HCT116 (cell line): Measurements from ENCODE around the gene EEF1A2. TPM values are rescaled to one million over a fixed set of nuclear protein-coding genes. Genes with fewer than 3 reads are reported as not detected.

Experiments
- ATAC-seq: fragments of 200-7000 bp; cut with Tn5 transposase; 2 replicates; pipeline ENCODE4 v1.9.1; 2020; ENCODE audit warnings: mild to moderate bottlenecking, moderate library complexity
- BruUV-seq: library from RNA; stranded (reverse); fragments of 400-500 nt; replicated peaks from 2 replicates; lab custom pipeline; 2021; lab: Mats Ljungman, UMichigan
- CTCF ChIA-PET: fragments of 300-600 bp; sonication (Branson Sonifier 250); formaldehyde crosslinking; loops from one replicate; lab custom pipeline; 2021; ENCODE audit warnings: antibody characterized with exemption; lab: Charles Lee
- POLR2A ChIA-PET: fragments of 300-600, 350-600 bp; sonication (Branson Sonifier 250); formaldehyde crosslinking; loops from one replicate; lab custom pipeline; 2021; ENCODE audit warnings: antibody characterized with exemption; lab: Charles Lee
- RAD21 ChIA-PET, 2 experiments: fragments of 300-600 bp; sonication (Branson Sonifier 250); formaldehyde crosslinking; loops; one replicate each; lab custom pipeline; 2023; ENCODE audit warnings: low total read pairs in 2 of 2; ENCODE audit not compliant: uncharacterized antibody in 2 of 2, unreplicated experiment in 2 of 2, low non-redundant PET in 1 of 2; lab: Charles Lee
- DNase-seq: peaks from one replicate; pipeline ENCODE4 v3.0.0-alpha.2; 2010; ENCODE audit warnings: low read depth, low spot score
- H2AFZ ChIP-seq: fragments of 200-600 bp; shearing (Covaris generic), sonication (generic); 2 replicates; pipeline ENCODE4 v1.6.1; 2017; ENCODE audit warnings: low read depth, mixed run types, mixed read lengths, antibody characterized with exemption, low read length; ENCODE audit not compliant: poor library complexity, severe bottlenecking
- H3K27ac ChIP-seq: 2 replicates; pipeline ENCODE4 v1.5.1; 2012; ENCODE audit warnings: low read depth, low read length
- H3K27me3 ChIP-seq: fragments of 200-600 bp; sonication (generic); 2 replicates; pipeline ENCODE4 v1.6.1; 2016; ENCODE audit warnings: mixed run types, low read length, mixed read lengths; ENCODE audit not compliant: insufficient read depth
- H3K36me3 ChIP-seq, 2 experiments: fragments of 200-500 bp in 1 of 2; fragments of 200-600 bp in 1 of 2; sonication (Bioruptor generic) in 1 of 2; sonication (generic) in 1 of 2; 2 replicates each; pipeline versions ENCODE4 v1.5.1 to v1.6.1; 2014 to 2016; ENCODE audit warnings: low read length in 2 of 2, inconsistent platforms in 1 of 2, mixed read lengths in 1 of 2, mixed run types in 1 of 2; ENCODE audit not compliant: insufficient read depth in 2 of 2, control insufficient read depth in 1 of 2
- H3K4me1 ChIP-seq, 2 experiments: fragments of 200-600 bp in 1 of 2; sonication (generic) in 1 of 2; 2 replicates each; pipeline versions ENCODE4 v1.5.1 to v1.6.1; 2012 to 2017; ENCODE audit warnings: low read length in 2 of 2, inconsistent platforms in 1 of 2, mild to moderate bottlenecking in 1 of 2, mixed read lengths in 1 of 2, mixed run types in 1 of 2, moderate library complexity in 1 of 2; ENCODE audit not compliant: insufficient read depth in 2 of 2, control insufficient read depth in 1 of 2
- H3K4me2 ChIP-seq: fragments of 200-600 bp; sonication (generic); 2 replicates; pipeline ENCODE4 v1.6.1; 2017; ENCODE audit warnings: mixed run types, low read length, mixed read lengths
- H3K4me3 ChIP-seq, 2 experiments: fragments of 200-600 bp in 1 of 2; sonication (generic) in 1 of 2; replicated peaks in 1 of 2; 2 replicates each; pipeline ENCODE4 v1.5.1; 2011 to 2016; ENCODE audit warnings: low read length in 2 of 2, control low read depth in 1 of 2, low read depth in 1 of 2, mild to moderate bottlenecking in 1 of 2, mixed read lengths in 1 of 2, mixed run types in 1 of 2
- H3K79me2 ChIP-seq: fragments of 200-600 bp; sonication (generic); 2 replicates; pipeline ENCODE4 v1.6.1; 2017; ENCODE audit warnings: mild to moderate bottlenecking, mixed run types, low read length, moderate library complexity, mixed read lengths; ENCODE audit not compliant: insufficient read depth
- H3K9ac ChIP-seq: fragments of 200-600 bp; sonication (generic); 2 replicates; pipeline ENCODE4 v1.6.1; 2016; ENCODE audit warnings: low read length, mixed read lengths
- H3K9me2 ChIP-seq: fragments of 200-600 bp; sonication (generic), shearing (Covaris generic); 2 replicates; pipeline ENCODE4 v1.6.1; 2017; ENCODE audit warnings: mixed run types, mild to moderate bottlenecking, moderate library complexity; ENCODE audit not compliant: insufficient read depth
- H3K9me3 ChIP-seq, 2 experiments: fragments of 200-500 bp in 1 of 2; fragments of 200-600 bp in 1 of 2; sonication (Bioruptor generic) in 1 of 2; sonication (generic) in 1 of 2; 2 replicates each; pipeline ENCODE4 v1.6.1; 2014 to 2017; ENCODE audit warnings: low read length in 2 of 2, mixed read lengths in 2 of 2, inconsistent platforms in 1 of 2, low read depth in 1 of 2, mild to moderate bottlenecking in 1 of 2, mixed run types in 1 of 2, moderate library complexity in 1 of 2; ENCODE audit not compliant: control insufficient read depth in 1 of 2, insufficient read depth in 1 of 2
- H4K20me1 ChIP-seq: fragments of 200-600 bp; sonication (generic), shearing (Covaris generic); 2 replicates; pipeline ENCODE4 v1.6.1; 2017; ENCODE audit warnings: mixed run types, mild to moderate bottlenecking, moderate library complexity; ENCODE audit not compliant: insufficient read depth
- CBX3 ChIP-seq: IDR thresholded peaks from 2 replicates; pipeline ENCODE4 v1.6.1; 2012; ENCODE audit warnings: low read depth
- CEBPB ChIP-seq: IDR thresholded peaks from 2 replicates; pipeline ENCODE4 v1.6.1; 2012; ENCODE audit warnings: low read depth
- EGR1 ChIP-seq: IDR thresholded peaks from 2 replicates; pipeline ENCODE4 v1.6.1; 2012; ENCODE audit warnings: low read depth
- ELF1 ChIP-seq: IDR thresholded peaks from 2 replicates; pipeline ENCODE4 v1.6.1; 2012; ENCODE audit warnings: low read depth, borderline replicate concordance
- JUND ChIP-seq: IDR thresholded peaks from 2 replicates; pipeline ENCODE4 v1.6.1; 2012
- POLR2A ChIP-seq: IDR thresholded peaks from 2 replicates; pipeline ENCODE4 v1.7.0; 2011; ENCODE audit warnings: borderline replicate concordance; ENCODE audit not compliant: insufficient read depth, insufficient read length; ENCODE audit errors: extremely low read depth
- RAD21 ChIP-seq: IDR thresholded peaks from 2 replicates; pipeline ENCODE4 v1.6.1; 2012; ENCODE audit warnings: low read depth, mild to moderate bottlenecking
- REST ChIP-seq: IDR thresholded peaks from 2 replicates; pipeline ENCODE4 v1.6.1; 2012; ENCODE audit warnings: low read depth
- SIN3A ChIP-seq: IDR thresholded peaks from 2 replicates; pipeline ENCODE4 v1.6.1; 2012; ENCODE audit warnings: low read depth
- SP1 ChIP-seq: IDR thresholded peaks from 2 replicates; pipeline ENCODE4 v1.6.1; 2012; ENCODE audit warnings: low read depth
- SRF ChIP-seq: IDR thresholded peaks from 2 replicates; pipeline ENCODE4 v1.6.1; 2012; ENCODE audit warnings: low read depth
- TCF7L2 ChIP-seq: IDR thresholded peaks from 2 replicates; pipeline ENCODE4 v1.7.0; 2011; ENCODE audit warnings: borderline replicate concordance, inconsistent platforms; ENCODE audit not compliant: insufficient read depth, insufficient read length; ENCODE audit errors: extremely low read depth
- YY1 ChIP-seq: IDR thresholded peaks from 2 replicates; pipeline ENCODE4 v1.6.1; 2011; ENCODE audit warnings: low read length, low read depth, moderate library complexity, mild to moderate bottlenecking; ENCODE audit not compliant: insufficient replicate concordance; ENCODE audit errors: extremely low read depth
- ZFX ChIP-seq: fragments of 450-650 bp; IDR thresholded peaks from 2 replicates; pipeline ENCODE4 v1.6.1; 2017
- ZNF274 ChIP-seq: fragments of 200-500 bp; sonication (Bioruptor generic); IDR thresholded peaks from 2 replicates; pipeline ENCODE4 v1.6.1; 2014; ENCODE audit warnings: mild to moderate bottlenecking, low read depth, low read length, inconsistent platforms
- intact Hi-C: fragments of 100-400 bp; cut with micrococcal nuclease; formaldehyde crosslinking; loops from 2 replicates; pipeline ENCODE4 v1.10.0; 2022
- total RNA-seq: library from RNA; stranded (reverse); gene quantifications from one replicate; pipeline ENCODE4 v1.2.1, GENCODE V29; 2021; ENCODE audit not compliant: unreplicated experiment
- TF ChIP-seq, protein P1 (sequence below): IDR thresholded peaks from 2 replicates; pipeline ENCODE4 v1.6.1; 2012

The EEF1A2 gene
- total RNA-seq, 1 experiment from 2014 or later: 454 TPM

DNA sequence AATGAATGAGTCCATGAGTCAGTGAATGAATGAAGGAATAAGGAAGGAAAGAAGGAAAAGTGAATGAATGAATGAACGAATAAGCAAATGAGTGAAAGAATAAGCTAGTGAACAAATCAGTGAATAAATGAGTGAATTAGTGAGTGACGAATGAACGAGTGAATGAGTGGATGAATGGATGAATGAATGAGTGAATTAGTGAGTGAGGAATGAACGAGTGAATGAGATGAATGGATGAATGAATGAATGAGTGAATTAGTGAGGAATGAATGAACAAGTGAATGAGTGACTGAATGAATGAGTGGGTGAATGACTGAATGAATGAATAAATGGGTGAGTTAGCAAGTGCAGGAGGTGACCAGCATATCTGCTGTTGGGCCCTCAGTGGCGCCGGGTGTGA, 44.9 kb upstream of the EEF1A2 start:
- Histone ChIP-seq H3K9me3 (no peaks in the 10 kb centered on the region), H4K20me1 (no peaks in the 10 kb centered on the region), H3K4me3 (no peak overlapping the region), H3K79me2 (no peaks in the 10 kb centered on the region), H3K4me2 (peak overlapping the region; percentile 76; the same call in 1 of the 2 replicates), H3K27me3 (no peaks in the 10 kb centered on the region), H3K9ac (no peak overlapping the region), H3K36me3 (no peaks in the 10 kb centered on the region), H3K9me2 (no peaks in the 10 kb centered on the region), H2AFZ (no peak overlapping the region), H3K4me1 (peaks cover 45 to 84% of the 10 kb centered on the region in 2 experiments), H3K27ac (no peak overlapping the region; the same call in 1 of the 2 replicates)
- ATAC-seq (no peak), DNase-seq (no peak)
- POLR2A ChIA-PET: interaction anchor here (1.6 kb wide), 1 partner anchor 322 kb away, joined by 8 read pairs; the partner anchor contains the start of gene TPD52L2
- RAD21 ChIA-PET: no interaction called here
- TF ChIP-seq CEBPB (no peak), CBX3 (no peak), POLR2A (no peak), SRF (no peak), RAD21 (no peak), TCF7L2 (no peak), EGR1 (no peak), REST (no peak), SP1 (no peak), SIN3A (no peak), ZNF274 (no peak), JUND (no peak), ZFX (no peak), ELF1 (no peak), YY1 (no peak)
- TF ChIP-seq, protein P1, sequence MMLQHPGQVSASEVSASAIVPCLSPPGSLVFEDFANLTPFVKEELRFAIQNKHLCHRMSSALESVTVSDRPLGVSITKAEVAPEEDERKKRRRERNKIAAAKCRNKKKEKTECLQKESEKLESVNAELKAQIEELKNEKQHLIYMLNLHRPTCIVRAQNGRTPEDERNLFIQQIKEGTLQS: no peak
- intact Hi-C loops: no loop called here
- BruUV-seq: no TSS peak
- CTCF ChIA-PET: interaction anchor here (1.3 kb wide), 1 partner anchor 321 kb away, joined by 3 read pairs; the partner anchor contains the start of gene TPD52L2
